WERI-Rb-1 (cell line): ENCODE data around the gene CCR9.

Experiments
- DNase-seq: peaks from one replicate; pipeline ENCODE4 v3.0.0-alpha.2; 2020
- H3K27ac ChIP-seq: fragments of 250-450 bp; sonication (Bioruptor Pico); 2 replicates; pipeline ENCODE4 v1.5.1; 2020; ENCODE audit warnings: mild to moderate bottlenecking, moderate library complexity
- H3K27me3 ChIP-seq: fragments of 250-450 bp; sonication (Bioruptor Pico); 2 replicates; pipeline ENCODE4 v1.5.1; 2021; ENCODE audit warnings: mild to moderate bottlenecking, low read depth, moderate library complexity; ENCODE audit not compliant: insufficient read depth, severe bottlenecking
- H3K36me3 ChIP-seq: fragments of 250-450 bp; sonication (Bioruptor Pico); 2 replicates; pipeline ENCODE4 v1.5.1; 2020; ENCODE audit warnings: mild to moderate bottlenecking, moderate library complexity
- H3K4me3 ChIP-seq: 2 replicates; pipeline ENCODE4 v1.5.1; 2011; ENCODE audit warnings: low read depth, mild to moderate bottlenecking, control low read depth, low read length
- H3K9me3 ChIP-seq: fragments of 250-450 bp; sonication (Bioruptor Pico); 2 replicates; pipeline ENCODE4 v1.5.1; 2021; ENCODE audit warnings: mild to moderate bottlenecking, moderate library complexity; ENCODE audit not compliant: severe bottlenecking
- TF ChIP-seq, protein P1 (sequence below): IDR thresholded peaks from 2 replicates; pipeline ENCODE4 v1.5.1; 2011; ENCODE audit warnings: low read depth, mild to moderate bottlenecking, control low read depth, inconsistent platforms, low read length

Gene CCR9

DNA sequence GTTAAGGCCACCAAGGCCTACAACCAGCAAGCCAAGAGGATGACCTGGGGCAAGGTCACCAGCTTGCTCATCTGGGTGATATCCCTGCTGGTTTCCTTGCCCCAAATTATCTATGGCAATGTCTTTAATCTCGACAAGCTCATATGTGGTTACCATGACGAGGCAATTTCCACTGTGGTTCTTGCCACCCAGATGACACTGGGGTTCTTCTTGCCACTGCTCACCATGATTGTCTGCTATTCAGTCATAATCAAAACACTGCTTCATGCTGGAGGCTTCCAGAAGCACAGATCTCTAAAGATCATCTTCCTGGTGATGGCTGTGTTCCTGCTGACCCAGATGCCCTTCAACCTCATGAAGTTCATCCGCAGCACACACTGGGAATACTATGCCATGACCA lies 60.5 kb downstream of the CCR9 start:
- no peak overlapping the region for H3K27ac ChIP-seq
- H3K4me3 ChIP-seq = no peak overlapping the region
- H3K27me3 ChIP-seq = no peaks in the 10 kb centered on the region
- H3K9me3 ChIP-seq = no peaks in the 10 kb centered on the region
- TF ChIP-seq, protein P1, sequence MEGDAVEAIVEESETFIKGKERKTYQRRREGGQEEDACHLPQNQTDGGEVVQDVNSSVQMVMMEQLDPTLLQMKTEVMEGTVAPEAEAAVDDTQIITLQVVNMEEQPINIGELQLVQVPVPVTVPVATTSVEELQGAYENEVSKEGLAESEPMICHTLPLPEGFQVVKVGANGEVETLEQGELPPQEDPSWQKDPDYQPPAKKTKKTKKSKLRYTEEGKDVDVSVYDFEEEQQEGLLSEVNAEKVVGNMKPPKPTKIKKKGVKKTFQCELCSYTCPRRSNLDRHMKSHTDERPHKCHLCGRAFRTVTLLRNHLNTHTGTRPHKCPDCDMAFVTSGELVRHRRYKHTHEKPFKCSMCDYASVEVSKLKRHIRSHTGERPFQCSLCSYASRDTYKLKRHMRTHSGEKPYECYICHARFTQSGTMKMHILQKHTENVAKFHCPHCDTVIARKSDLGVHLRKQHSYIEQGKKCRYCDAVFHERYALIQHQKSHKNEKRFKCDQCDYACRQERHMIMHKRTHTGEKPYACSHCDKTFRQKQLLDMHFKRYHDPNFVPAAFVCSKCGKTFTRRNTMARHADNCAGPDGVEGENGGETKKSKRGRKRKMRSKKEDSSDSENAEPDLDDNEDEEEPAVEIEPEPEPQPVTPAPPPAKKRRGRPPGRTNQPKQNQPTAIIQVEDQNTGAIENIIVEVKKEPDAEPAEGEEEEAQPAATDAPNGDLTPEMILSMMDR = no peak
- peaks cover 78% of the 10 kb centered on the region for H3K36me3 ChIP-seq
- DNase-seq = no peak

DNA sequence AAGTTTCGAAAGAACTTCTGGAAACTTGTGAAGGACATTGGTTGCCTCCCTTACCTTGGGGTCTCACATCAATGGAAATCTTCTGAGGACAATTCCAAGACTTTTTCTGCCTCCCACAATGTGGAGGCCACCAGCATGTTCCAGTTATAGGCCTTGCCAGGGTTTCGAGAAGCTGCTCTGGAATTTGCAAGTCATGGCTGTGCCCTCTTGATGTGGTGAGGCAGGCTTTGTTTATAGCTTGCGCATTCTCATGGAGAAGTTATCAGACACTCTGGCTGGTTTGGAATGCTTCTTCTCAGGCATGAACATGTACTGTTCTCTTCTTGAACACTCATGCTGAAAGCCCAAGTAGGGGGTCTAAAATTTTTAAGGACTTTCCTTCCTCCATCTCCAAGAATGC lies 61.0 kb downstream of the CCR9 start:
- H3K4me3 ChIP-seq = no peak overlapping the region
- no peaks in the 10 kb centered on the region for H3K9me3 ChIP-seq
- TF ChIP-seq, protein P1 = no peak
- H3K27me3 ChIP-seq = no peaks in the 10 kb centered on the region
- H3K36me3 ChIP-seq = peaks cover 82% of the 10 kb centered on the region
- DNase-seq = no peak
- no peak overlapping the region for H3K27ac ChIP-seq

DNA sequence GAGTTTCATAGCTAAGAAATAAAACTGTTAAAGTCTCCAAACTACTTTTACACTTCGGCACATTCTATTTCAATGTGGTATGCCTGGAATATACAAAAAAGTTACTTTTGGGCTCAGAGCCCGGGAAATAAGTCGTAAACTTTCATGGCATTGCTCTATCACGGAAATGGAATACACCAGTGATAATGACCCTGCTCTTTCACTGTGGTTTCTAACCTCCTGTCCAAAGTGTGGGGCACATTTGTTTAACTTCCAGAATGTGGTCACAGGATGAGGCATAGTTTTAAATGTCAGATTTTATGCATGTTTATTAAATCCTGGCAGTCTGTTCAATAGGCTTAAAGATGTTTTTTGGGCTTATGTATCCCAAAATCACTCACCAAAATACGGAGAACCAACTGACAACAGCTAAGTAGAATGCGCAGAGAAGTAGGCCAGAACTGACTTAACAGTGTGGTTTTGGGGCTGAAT lies 62.0 kb downstream of the CCR9 start:
- Histone ChIP-seq H3K36me3 (peaks cover 83% of the 10 kb centered on the region), H3K27me3 (no peaks in the 10 kb centered on the region), H3K9me3 (no peaks in the 10 kb centered on the region), H3K4me3 (no peak overlapping the region), H3K27ac (no peak overlapping the region)
- DNase-seq = no peak
- TF ChIP-seq, protein P1 = no peak

DNA sequence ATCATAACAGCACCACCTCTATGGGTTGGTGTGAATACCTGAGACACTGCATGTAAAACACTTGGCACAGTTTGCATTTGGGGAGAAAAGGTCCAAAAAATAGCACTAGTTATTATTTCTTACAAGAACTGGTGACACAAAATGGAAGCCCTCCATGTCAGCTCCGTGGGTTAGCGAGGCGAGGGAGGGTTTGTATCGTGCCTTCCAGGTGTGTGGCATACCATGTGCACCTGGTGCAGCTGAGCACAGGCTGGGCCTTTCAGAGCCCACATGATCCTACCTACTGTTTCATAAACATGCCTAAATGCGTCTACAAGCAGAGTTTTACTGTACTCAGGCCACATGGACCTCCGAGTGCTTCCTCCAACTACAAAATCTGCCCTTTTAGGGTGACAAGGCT lies 62.5 kb downstream of the CCR9 start:
- Histone ChIP-seq H3K36me3 (peaks cover 88% of the 10 kb centered on the region), H3K4me3 (no peak overlapping the region), H3K9me3 (no peaks in the 10 kb centered on the region), H3K27ac (no peak overlapping the region), H3K27me3 (no peaks in the 10 kb centered on the region)
- TF ChIP-seq, protein P1 = no peak
- DNase-seq = no peak

- no peak overlapping the region for H3K27ac ChIP-seq
- H3K4me3 ChIP-seq = no peak overlapping the region
- H3K9me3 ChIP-seq = no peaks in the 10 kb centered on the region
- DNase-seq = no peak
- H3K36me3 ChIP-seq = peaks cover 94% of the 10 kb centered on the region
- H3K27me3 ChIP-seq = no peaks in the 10 kb centered on the region
- TF ChIP-seq, protein P1 = no peak
Measured at GRCh38 chr3:45949432-45949831, 63.1 kb downstream of the CCR9 start.

GRCh38 chr3:45950131-45950530 lies 63.8 kb downstream of the CCR9 start:
- Histone ChIP-seq H3K27ac (no peak overlapping the region), H3K36me3 (peaks cover 97% of the 10 kb centered on the region), H3K4me3 (no peak overlapping the region), H3K27me3 (no peaks in the 10 kb centered on the region), H3K9me3 (no peaks in the 10 kb centered on the region)
- TF ChIP-seq, protein P1 = no peak
- DNase-seq = no peak
